Thymus (tissue), 11 donors: Measurements from ENCODE around the gene DPP6. TPM values are rescaled to one million over a fixed set of nuclear protein-coding genes. Genes with fewer than 3 reads are reported as not detected.

Experiments used
- DNase-seq, 9 donors: peaks; one replicate each; pipeline ENCODE4 v3.0.0-alpha.2; 2013; ENCODE audit warnings: low spot score in 9 of 9, low read depth in 6 of 9, missing footprints in 1 of 9
- H3K27ac ChIP-seq, 2 donors: one replicate each; pipeline ENCODE4 v1.5.1; 2013; ENCODE audit warnings: control low read depth in 1 of 2, low read depth in 1 of 2, low read length in 1 of 2, mild to moderate bottlenecking in 1 of 2, moderate library complexity in 1 of 2
- H3K27me3 ChIP-seq, 2 donors: one replicate each; pipeline ENCODE4 v1.5.1; 2013; ENCODE audit warnings: low read length in 1 of 2; ENCODE audit not compliant: control insufficient read depth in 2 of 2, insufficient read depth in 1 of 2
- H3K36me3 ChIP-seq, 2 donors: one replicate each; pipeline ENCODE4 v1.5.1; 2013; ENCODE audit warnings: low read length in 1 of 2, mild to moderate bottlenecking in 1 of 2, moderate library complexity in 1 of 2; ENCODE audit not compliant: control insufficient read depth in 2 of 2, insufficient read depth in 2 of 2
- H3K4me1 ChIP-seq, 2 donors: one replicate each; pipeline ENCODE4 v1.5.1; 2013; ENCODE audit warnings: low read length in 2 of 2; ENCODE audit not compliant: control insufficient read depth in 2 of 2, insufficient read depth in 2 of 2
- H3K4me3 ChIP-seq, 2 donors: one replicate each; pipeline ENCODE4 v1.5.1; 2013; ENCODE audit warnings: low read length in 2 of 2, control low read depth in 1 of 2, mild to moderate bottlenecking in 1 of 2
- H3K9me3 ChIP-seq, 2 donors: one replicate each; pipeline ENCODE4 v1.5.1; 2013; ENCODE audit warnings: low read length in 1 of 2, mild to moderate bottlenecking in 1 of 2; ENCODE audit not compliant: control insufficient read depth in 2 of 2, insufficient read depth in 1 of 2
- WGBS: extraction: QIAGEN DNeasy Blood & Tissue Kit; methylation state at CpG from one replicate; pipeline ENCODE4 v1.1.7; 2013; 5-methylcytosine and 5-hydroxymethylcytosine counted together
- polyA plus RNA-seq: library from polyadenylated mRNA; stranded (reverse); fragments of 200-250 nt; gene quantifications from one replicate; pipeline ENCODE4 v1.2.3, GENCODE V29; 2013
- total RNA-seq: library from RNA; stranded (reverse); fragments of 120-200 nt; gene quantifications from one replicate; pipeline ENCODE4 v1.2.4, GENCODE V29; 2013
- donor health status: healthy.

The DPP6 gene
- total and polyA plus RNA-seq, 2 donors: 0.75 to 4.5 TPM

DNA sequence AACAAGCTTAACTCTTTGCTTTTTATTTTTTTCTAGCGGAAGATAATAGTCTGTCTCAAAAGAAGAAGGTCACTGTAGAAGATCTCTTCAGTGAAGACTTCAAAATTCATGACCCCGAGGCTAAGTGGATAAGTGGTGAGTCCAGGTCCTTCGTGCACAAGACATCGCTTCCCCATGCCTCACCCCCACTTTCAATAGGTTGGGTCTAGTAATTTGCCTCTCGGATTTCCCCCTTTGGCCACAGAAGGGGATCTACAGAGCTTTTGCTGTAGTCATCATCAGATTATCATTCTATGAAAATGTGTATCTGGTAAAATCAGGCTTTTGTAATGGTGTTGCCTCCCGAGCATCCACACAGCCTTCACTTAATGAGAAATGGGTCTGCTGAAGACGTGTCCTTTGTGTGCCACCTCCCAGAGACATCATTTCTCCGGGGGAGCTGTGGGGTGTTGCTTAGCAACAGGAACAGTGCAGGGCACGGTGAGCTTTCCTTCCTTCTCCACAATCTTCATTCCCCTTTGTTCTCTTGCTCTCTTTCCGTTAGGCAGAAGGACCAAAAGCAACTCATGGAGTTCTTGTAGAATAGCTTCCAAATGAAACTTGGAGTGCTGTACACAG is 422.8 kb downstream of the DPP6 start:
- DNase-seq: no peak
- WGBS: 68% methylated on average over 10 of the region's 10 CpGs
- no peaks in the 10 kb centered on the region for H3K4me1 ChIP-seq
- H3K4me3 ChIP-seq: no peak overlapping the region
- no peak overlapping the region for H3K27ac ChIP-seq
- H3K27me3 ChIP-seq: no peaks in the 10 kb centered on the region
- H3K36me3 ChIP-seq: no peaks in the 10 kb centered on the region
- H3K9me3 ChIP-seq: no peaks in the 10 kb centered on the region

DNA sequence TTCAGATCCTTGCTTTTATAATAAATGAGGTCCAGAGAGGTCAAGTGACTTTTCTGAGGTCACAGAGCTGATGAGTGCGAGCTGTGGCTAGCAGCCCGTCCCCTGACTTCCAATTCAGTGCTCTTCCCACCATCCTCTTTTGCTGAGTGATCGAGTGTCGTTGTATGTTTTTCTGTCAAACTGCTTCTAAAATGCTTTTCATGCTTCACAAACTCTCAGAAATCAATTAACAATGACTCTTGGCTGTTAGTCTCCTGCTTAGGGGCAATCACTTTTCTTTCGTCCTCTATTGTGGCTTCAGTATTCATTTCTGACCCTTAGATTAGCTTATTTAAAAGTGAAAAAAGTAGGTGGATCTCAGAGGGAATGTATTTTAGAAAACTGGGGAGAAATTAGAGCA is 423.7 kb downstream of the DPP6 start:
- H3K27me3 ChIP-seq: no peaks in the 10 kb centered on the region
- H3K9me3 ChIP-seq: no peaks in the 10 kb centered on the region
- H3K36me3 ChIP-seq: no peaks in the 10 kb centered on the region
- no peak overlapping the region for H3K4me3 ChIP-seq
- 66% methylated on average over 5 of the region's 5 CpGs for WGBS
- DNase-seq: no peak
- no peaks in the 10 kb centered on the region for H3K4me1 ChIP-seq
- H3K27ac ChIP-seq: no peak overlapping the region

DNA sequence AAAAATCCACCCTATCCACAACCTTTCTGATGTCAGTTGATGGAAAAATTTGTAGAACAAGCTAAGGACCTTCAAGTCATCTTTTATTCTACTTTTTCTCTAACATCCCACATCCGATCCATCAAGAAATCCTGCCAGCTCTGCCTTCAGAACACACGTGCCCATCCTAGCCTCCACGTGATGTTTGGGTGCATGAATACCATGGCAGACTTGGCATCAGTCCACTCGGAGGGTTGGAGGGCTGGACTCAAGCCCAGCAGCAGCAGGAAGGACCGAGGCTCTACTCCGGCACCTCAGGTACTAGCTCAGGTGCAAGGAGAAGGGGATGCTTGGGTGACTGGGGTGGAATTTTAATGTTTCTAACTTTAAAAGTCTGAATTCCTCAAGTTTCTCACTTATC is 428.6 kb downstream of the DPP6 start:
- no peak overlapping the region for H3K27ac ChIP-seq
- H3K4me3 ChIP-seq: no peak overlapping the region
- peaks cover 0 to 2% of the 10 kb centered on the region in 2 donors for H3K9me3 ChIP-seq
- H3K36me3 ChIP-seq: no peaks in the 10 kb centered on the region
- H3K27me3 ChIP-seq: no peaks in the 10 kb centered on the region
- no peaks in the 10 kb centered on the region for H3K4me1 ChIP-seq
- DNase-seq: no peak
- 82% methylated on average over 6 of the region's 6 CpGs for WGBS

DNA sequence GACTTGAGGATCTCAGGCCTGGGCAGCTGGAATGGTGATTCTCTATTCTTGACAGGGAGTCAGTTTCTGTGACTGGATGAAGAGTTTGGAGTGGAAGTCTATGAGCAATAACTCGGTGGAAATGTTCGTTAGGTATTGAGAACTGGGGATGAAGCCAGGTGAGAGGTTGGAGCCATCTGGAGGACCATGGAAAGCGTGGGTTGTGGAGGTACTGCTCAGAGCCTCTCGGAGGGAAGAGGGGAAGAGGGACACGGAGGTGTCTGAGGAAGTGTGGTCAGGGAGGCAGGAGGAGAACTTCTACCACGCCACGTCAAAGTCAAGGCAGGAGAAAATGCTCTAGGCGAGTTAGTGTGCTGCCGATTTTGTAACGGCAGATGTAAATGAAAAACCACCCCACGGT is 430.7 kb downstream of the DPP6 start:
- Histone ChIP-seq H3K4me3 (no peak overlapping the region), H3K27me3 (no peaks in the 10 kb centered on the region), H3K36me3 (no peaks in the 10 kb centered on the region), H3K27ac (no peak overlapping the region), H3K4me1 (no peaks in the 10 kb centered on the region), H3K9me3 (peaks cover 0 to 3% of the 10 kb centered on the region in 2 donors)
- no peak for DNase-seq
- 90% methylated on average over 11 of the region's 11 CpGs for WGBS

DNA sequence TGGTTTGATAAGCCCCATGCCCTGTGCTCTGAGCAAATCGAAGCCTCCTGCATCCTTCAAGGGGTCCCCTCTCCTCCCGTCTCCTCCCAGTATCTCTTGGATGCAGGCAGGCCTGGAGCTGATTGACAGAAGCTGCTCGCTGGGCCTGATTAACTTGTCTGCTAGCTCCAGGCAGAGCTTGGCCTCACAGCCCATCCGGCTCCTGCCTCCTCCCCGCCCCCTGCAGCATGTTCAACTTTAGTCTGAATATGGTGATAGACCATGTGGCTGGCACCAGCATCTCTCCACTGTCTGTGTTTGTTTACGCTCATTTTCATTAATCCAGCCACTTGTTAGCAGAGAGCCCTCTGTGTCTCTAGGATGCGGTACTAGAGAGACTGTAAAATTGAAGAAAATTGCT is 432.2 kb downstream of the DPP6 start:
- Histone ChIP-seq H3K9me3 (peaks cover 0 to 3% of the 10 kb centered on the region in 2 donors), H3K27ac (no peak overlapping the region), H3K4me1 (no peaks in the 10 kb centered on the region), H3K27me3 (no peaks in the 10 kb centered on the region), H3K36me3 (no peaks in the 10 kb centered on the region), H3K4me3 (no peak overlapping the region)
- no peak for DNase-seq
- 61% methylated on average over 7 of the region's 7 CpGs for WGBS

DNA sequence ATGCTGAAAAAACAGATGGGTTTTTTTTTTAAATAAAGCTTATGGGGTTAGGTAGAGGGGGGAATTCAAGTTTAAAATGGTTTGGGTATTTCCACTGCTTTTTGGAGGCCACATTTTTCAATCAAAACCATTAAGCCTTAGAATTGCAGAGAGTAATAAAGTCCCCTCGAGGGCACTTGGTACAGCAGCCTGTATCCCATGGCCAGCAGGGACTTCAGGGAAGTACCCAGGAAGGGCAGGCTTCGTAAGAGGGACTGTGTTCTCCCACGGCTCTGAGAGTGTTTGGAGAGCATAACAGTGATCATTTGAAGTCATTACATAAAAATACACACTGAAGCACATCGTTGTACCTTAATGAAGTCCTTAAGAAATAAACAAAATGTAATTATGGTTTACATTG is 432.7 kb downstream of the DPP6 start:
- no peaks in the 10 kb centered on the region for H3K36me3 ChIP-seq
- 69% methylated on average over 4 of the region's 4 CpGs for WGBS
- H3K4me1 ChIP-seq: no peaks in the 10 kb centered on the region
- no peak overlapping the region for H3K27ac ChIP-seq
- H3K4me3 ChIP-seq: no peak overlapping the region
- no peak for DNase-seq
- peaks cover 0 to 3% of the 10 kb centered on the region in 2 donors for H3K9me3 ChIP-seq
- H3K27me3 ChIP-seq: no peaks in the 10 kb centered on the region

DNA sequence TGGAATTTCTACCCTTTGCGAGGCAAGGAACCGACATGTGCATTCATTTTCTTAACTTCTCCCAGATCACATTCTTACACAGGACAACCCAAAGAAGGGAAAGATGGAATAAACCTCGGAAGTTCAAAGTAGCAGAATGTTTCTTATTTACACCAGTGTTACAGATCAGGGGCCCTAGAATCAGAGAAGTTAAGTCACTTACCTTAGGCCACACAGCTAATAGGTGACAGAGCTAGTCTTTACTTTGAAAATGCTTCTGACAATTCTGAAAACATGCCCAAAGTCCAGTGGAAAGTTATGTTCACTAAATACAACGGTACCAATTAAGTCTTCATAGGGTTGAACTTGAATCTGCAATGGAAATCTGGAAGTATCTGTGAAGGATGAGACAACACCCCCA is 437.7 kb downstream of the DPP6 start:
- WGBS: 94% methylated on average over 4 of the region's 4 CpGs
- H3K4me1 ChIP-seq: no peaks in the 10 kb centered on the region
- H3K27me3 ChIP-seq: no peaks in the 10 kb centered on the region
- no peak for DNase-seq
- H3K4me3 ChIP-seq: no peak overlapping the region
- H3K36me3 ChIP-seq: no peaks in the 10 kb centered on the region
- H3K27ac ChIP-seq: no peak overlapping the region
- H3K9me3 ChIP-seq: peaks cover 0 to 1% of the 10 kb centered on the region in 2 donors

DNA sequence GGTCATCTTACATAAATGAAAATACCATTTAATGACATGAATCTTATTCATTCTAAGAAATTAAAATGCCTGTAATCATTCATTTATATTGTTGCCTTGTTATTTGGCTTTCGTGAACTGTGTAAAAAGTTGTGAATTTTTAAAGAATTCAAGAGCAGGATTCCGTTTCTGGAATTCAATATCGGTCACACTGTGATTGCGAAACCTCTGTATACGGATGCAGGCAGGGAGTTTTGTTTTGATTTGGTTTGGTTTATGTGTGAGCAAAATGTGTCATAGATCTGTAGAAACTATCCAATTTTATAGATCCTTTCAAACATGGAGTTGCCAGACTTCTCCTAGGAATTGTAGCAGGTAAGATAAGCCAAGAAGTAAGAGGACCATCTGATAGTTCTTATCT is 441.4 kb downstream of the DPP6 start:
- no peak for DNase-seq
- Histone ChIP-seq H3K4me1 (no peaks in the 10 kb centered on the region), H3K27ac (no peak overlapping the region), H3K9me3 (no peaks in the 10 kb centered on the region), H3K27me3 (no peaks in the 10 kb centered on the region), H3K4me3 (no peak overlapping the region), H3K36me3 (no peaks in the 10 kb centered on the region)
- WGBS: 91% methylated on average over 5 of the region's 5 CpGs

DNA sequence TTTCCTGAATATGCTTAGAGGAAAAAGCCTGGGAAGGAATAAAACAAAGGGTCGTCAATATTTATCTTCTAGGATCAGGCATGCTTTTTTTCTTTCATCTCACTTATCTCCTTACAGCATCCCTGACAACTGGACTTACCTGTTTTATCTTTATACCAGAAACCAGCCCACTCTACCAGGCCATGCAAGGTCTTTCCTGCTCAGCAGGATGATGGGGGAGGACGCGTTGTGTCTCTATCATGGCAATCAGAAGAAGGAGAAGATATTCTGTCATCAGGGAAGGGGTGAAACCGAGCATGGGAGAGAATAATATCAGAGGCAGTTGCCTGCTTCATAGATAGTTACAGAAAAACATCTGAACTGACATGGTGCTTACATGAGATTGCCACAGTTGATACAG is 445.6 kb downstream of the DPP6 start:
- 86% methylated on average over 4 of the region's 4 CpGs for WGBS
- no peaks in the 10 kb centered on the region for H3K27me3 ChIP-seq
- no peak overlapping the region for H3K27ac ChIP-seq
- no peak for DNase-seq
- no peaks in the 10 kb centered on the region for H3K9me3 ChIP-seq
- no peak overlapping the region for H3K4me3 ChIP-seq
- H3K4me1 ChIP-seq: no peaks in the 10 kb centered on the region
- H3K36me3 ChIP-seq: no peaks in the 10 kb centered on the region
